Measurements from ENCODE around the gene PHYHD1. TPM values are rescaled to one million over a fixed set of nuclear protein-coding genes. Genes with fewer than 3 reads are reported as not detected.

PHYHD1 gene
- total RNA-seq, 4 donors from 2014 or later, result 9.5 to 39.3 (median 30.3) TPM

DNA sequence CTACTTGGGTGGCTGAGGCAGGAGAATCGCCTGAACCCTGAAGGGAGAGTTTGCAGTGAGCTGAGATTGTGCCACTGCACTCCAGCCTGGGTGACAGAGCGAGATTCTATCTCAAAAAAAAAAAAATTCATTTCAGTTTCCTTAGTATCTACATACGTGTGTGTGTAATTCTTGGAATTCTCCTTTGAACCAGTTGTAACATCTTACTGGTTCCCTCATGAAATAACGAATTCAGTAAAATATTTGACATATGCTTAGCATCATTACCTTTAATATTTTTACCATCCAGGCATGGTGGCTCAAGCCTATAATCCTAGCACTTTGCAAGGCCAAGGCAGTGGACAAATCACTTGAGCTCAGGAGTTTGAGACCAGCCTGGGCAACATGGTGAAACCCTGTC lies 8.8 kb downstream of the PHYHD1 start:
- in situ Hi-C loops (cut with MboI; ENCODE audit: low sequenced_read_pairs in 4 of 4), result loop anchor here (5.0 kb wide), 2 partner anchors 67 to 72 kb away; no protein-coding TSS in a partner anchor
- intact Hi-C loops (cut with DNase I; ENCODE audit: low total_unique reads), result no loop called here

DNA sequence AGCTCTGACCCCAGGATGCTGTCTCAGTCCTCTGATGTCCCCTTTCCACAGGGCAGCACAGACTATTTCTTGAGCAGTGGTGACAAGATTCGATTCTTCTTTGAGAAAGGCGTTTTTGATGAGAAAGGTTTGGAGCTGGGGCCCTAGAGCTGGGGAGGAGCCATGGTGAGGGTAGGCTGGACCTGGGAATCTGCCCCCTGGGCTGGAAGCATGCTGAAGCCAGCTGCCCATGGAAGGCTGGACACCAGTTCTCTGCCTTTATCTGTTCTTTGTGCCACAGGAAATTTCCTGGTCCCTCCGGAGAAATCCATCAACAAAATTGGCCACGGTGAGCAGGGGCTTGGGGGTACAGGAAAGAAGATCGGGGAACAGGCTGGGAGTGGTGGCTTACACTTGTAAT lies 12.9 kb downstream of the PHYHD1 start:
- intact Hi-C loops (cut with DNase I; ENCODE audit: low total_unique reads), result no loop called here
- Histone ChIP-seq H3K27ac (no peak overlapping the region), H3K9me3 (no peaks in the 10 kb centered on the region), H3K36me3 (no peaks in the 10 kb centered on the region), H3K4me3 (no peak overlapping the region), H3K27me3 (no peaks in the 10 kb centered on the region), H3K4me1 (no peaks in the 10 kb centered on the region)
- DNase-seq (no peak), ATAC-seq (no peak)
- no peak for TF ChIP-seq POLR2A (IDR thresholded peaks at IDR 0.05)
- TF ChIP-seq, protein P1, sequence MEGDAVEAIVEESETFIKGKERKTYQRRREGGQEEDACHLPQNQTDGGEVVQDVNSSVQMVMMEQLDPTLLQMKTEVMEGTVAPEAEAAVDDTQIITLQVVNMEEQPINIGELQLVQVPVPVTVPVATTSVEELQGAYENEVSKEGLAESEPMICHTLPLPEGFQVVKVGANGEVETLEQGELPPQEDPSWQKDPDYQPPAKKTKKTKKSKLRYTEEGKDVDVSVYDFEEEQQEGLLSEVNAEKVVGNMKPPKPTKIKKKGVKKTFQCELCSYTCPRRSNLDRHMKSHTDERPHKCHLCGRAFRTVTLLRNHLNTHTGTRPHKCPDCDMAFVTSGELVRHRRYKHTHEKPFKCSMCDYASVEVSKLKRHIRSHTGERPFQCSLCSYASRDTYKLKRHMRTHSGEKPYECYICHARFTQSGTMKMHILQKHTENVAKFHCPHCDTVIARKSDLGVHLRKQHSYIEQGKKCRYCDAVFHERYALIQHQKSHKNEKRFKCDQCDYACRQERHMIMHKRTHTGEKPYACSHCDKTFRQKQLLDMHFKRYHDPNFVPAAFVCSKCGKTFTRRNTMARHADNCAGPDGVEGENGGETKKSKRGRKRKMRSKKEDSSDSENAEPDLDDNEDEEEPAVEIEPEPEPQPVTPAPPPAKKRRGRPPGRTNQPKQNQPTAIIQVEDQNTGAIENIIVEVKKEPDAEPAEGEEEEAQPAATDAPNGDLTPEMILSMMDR (IDR thresholded peaks at IDR 0.05 in 4 of 5, conservative IDR thresholded peaks at IDR 0.05 in 1 of 5), result no peak
- in situ Hi-C loops (cut with MboI; ENCODE audit: low sequenced_read_pairs in 4 of 4), result no loop called here

More for the DNA sequence above, 8.8 kb downstream of the PHYHD1 start:
- Histone ChIP-seq H3K36me3 (no peaks in the 10 kb centered on the region), H3K4me1 (peaks cover 7% of the 10 kb centered on the region in 2 donors), H3K27ac (no peak overlapping the region), H3K27me3 (no peaks in the 10 kb centered on the region), H3K9me3 (no peaks in the 10 kb centered on the region), H3K4me3 (no peak overlapping the region)
- DNase-seq, result no peak
- no peak for ATAC-seq
- TF ChIP-seq POLR2A (IDR thresholded peaks at IDR 0.05), result no peak
- TF ChIP-seq, protein P1 (IDR thresholded peaks at IDR 0.05 in 4 of 5, conservative IDR thresholded peaks at IDR 0.05 in 1 of 5), result no peak

DNA sequence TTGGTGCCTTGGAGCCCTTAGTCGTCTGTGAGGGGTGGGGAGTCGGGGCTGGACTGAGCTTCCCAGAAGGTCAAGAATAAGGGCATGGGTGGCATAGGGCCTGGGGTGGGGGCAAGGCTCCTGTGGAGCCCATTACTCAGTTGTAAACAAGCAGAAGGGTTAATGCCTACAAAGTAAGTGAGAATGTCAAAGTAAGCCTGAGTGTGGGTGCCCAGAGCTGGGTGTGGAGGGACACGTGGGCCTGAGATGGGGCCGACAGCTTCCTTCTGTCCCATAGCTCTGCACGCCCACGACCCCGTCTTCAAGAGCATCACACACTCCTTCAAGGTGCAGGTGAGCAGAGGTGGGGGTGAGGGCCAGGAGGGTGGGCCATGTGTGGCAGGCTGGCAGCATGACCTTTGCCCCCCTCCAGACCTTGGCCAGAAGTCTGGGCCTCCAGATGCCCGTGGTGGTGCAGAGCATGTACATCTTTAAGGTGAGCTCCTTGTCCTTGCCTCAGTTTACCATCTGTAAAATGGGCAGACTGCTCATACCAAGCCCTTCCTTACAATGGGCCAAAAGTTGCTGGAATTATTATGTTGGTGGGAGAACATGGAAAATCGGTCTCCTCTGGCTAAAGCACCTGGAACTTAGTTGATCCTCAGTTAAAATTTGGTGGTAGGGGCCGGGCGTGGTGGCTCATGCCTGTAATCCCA lies 15.5 kb downstream of the PHYHD1 start:
- Histone ChIP-seq H3K4me1 (no peaks in the 10 kb centered on the region), H3K27ac (no peak overlapping the region), H3K4me3 (no peak overlapping the region), H3K36me3 (no peaks in the 10 kb centered on the region), H3K9me3 (no peaks in the 10 kb centered on the region), H3K27me3 (no peaks in the 10 kb centered on the region)
- in situ Hi-C loops (cut with MboI; ENCODE audit: low sequenced_read_pairs in 4 of 4), result no loop called here
- ATAC-seq (no peak), DNase-seq (no peak)
- no peak for TF ChIP-seq POLR2A (IDR thresholded peaks at IDR 0.05)
- TF ChIP-seq, protein P1 (IDR thresholded peaks at IDR 0.05 in 4 of 5, conservative IDR thresholded peaks at IDR 0.05 in 1 of 5), result no peak
- intact Hi-C loops (cut with DNase I; ENCODE audit: low total_unique reads), result no loop called here

GRCh38 chr9:128937310-128938165 lies 16.8 kb downstream of the PHYHD1 start:
- ATAC-seq, result no peak
- no peaks in the 10 kb centered on the region for H3K9me3 ChIP-seq
- no peak overlapping the region for H3K4me3 ChIP-seq
- no peak for TF ChIP-seq POLR2A (IDR thresholded peaks at IDR 0.05)
- TF ChIP-seq, protein P1 (IDR thresholded peaks at IDR 0.05 in 4 of 5, conservative IDR thresholded peaks at IDR 0.05 in 1 of 5), result no peak
- no peak for DNase-seq
- intact Hi-C loops (cut with DNase I; ENCODE audit: low total_unique reads), result no loop called here
- no peaks in the 10 kb centered on the region for H3K36me3 ChIP-seq
- H3K27ac ChIP-seq, result no peak overlapping the region
- in situ Hi-C loops (cut with MboI; ENCODE audit: low sequenced_read_pairs in 4 of 4), result no loop called here
- H3K27me3 ChIP-seq, result no peaks in the 10 kb centered on the region
- H3K4me1 ChIP-seq, result no peaks in the 10 kb centered on the region
